Astrocyte (in vitro differentiated cells and primary cell): ENCODE results near the gene SMIM20. TPM values are rescaled to one million over a fixed set of nuclear protein-coding genes. Genes with fewer than 3 reads are reported as not detected.

Source experiments
- DNase-seq: peaks from one replicate; pipeline ENCODE4 v3.0.0-alpha.2; 2010; ENCODE audit warnings: low read depth
- FAIRE-seq: peaks from 2 replicates; lab custom pipeline; 2011; peaks lifted over from hg19 to GRCh38; lab: Jason Lieb, UNC
- H2AFZ ChIP-seq: 2 replicates; pipeline ENCODE4 v1.6.0; 2012; ENCODE audit warnings: low read depth, low read length, inconsistent platforms
- H3K27ac ChIP-seq: 2 replicates; pipeline ENCODE4 v1.5.1; 2011; ENCODE audit warnings: low read depth, low read length, inconsistent platforms
- H3K27me3 ChIP-seq: 2 replicates; pipeline ENCODE4 v1.6.0; 2011; ENCODE audit warnings: low read length, inconsistent platforms; ENCODE audit not compliant: insufficient read depth
- H3K36me3 ChIP-seq: 2 replicates; pipeline ENCODE4 v1.5.1; 2011; ENCODE audit warnings: low read length, inconsistent platforms; ENCODE audit not compliant: insufficient read depth
- H3K4me1 ChIP-seq: 2 replicates; pipeline ENCODE4 v1.5.1; 2011; ENCODE audit warnings: low read length, inconsistent platforms; ENCODE audit not compliant: insufficient read depth
- H3K4me2 ChIP-seq: 2 replicates; pipeline ENCODE4 v1.6.0; 2012; ENCODE audit warnings: low read length, inconsistent platforms
- H3K4me3 ChIP-seq: 2 replicates; pipeline ENCODE4 v1.5.1; 2011; ENCODE audit warnings: low read depth, mild to moderate bottlenecking, low read length, inconsistent platforms; ENCODE audit not compliant: insufficient read depth
- H3K79me2 ChIP-seq: 2 replicates; pipeline ENCODE4 v1.6.0; 2012; ENCODE audit warnings: mild to moderate bottlenecking, low read length, inconsistent platforms; ENCODE audit not compliant: insufficient read depth
- H3K9ac ChIP-seq: 2 replicates; pipeline ENCODE4 v1.6.0; 2012; ENCODE audit warnings: mild to moderate bottlenecking, low read length, inconsistent platforms
- H3K9me3 ChIP-seq: 2 replicates; pipeline ENCODE4 v1.5.1; 2012; ENCODE audit warnings: low read depth, mild to moderate bottlenecking, low read length, inconsistent platforms; ENCODE audit not compliant: insufficient read depth
- H4K20me1 ChIP-seq: 2 replicates; pipeline ENCODE4 v1.6.0; 2012; ENCODE audit warnings: low read length, inconsistent platforms; ENCODE audit not compliant: insufficient read depth
- H3K27ac Mint-ChIP-seq: one replicate; pipeline ENCODE4 v1.8.0; 2021; ENCODE audit warnings: mild to moderate bottlenecking, mixed read lengths; ENCODE audit not compliant: unreplicated experiment
- H3K27me3 Mint-ChIP-seq: one replicate; pipeline ENCODE4 v1.8.0; 2021; ENCODE audit warnings: low read depth, mixed read lengths; ENCODE audit not compliant: unreplicated experiment
- H3K36me3 Mint-ChIP-seq: one replicate; pipeline ENCODE4 v1.8.0; 2021; ENCODE audit warnings: low read depth, mixed read lengths; ENCODE audit not compliant: unreplicated experiment
- H3K4me1 Mint-ChIP-seq: one replicate; pipeline ENCODE4 v1.8.0; 2021; ENCODE audit warnings: low read depth, mixed read lengths; ENCODE audit not compliant: unreplicated experiment
- H3K4me3 Mint-ChIP-seq: one replicate; pipeline ENCODE4 v1.8.0; 2021; ENCODE audit warnings: mild to moderate bottlenecking, moderate library complexity, mixed read lengths; ENCODE audit not compliant: unreplicated experiment
- H3K9me3 Mint-ChIP-seq: one replicate; pipeline ENCODE4 v1.8.0; 2021; ENCODE audit warnings: mild to moderate bottlenecking, mixed read lengths; ENCODE audit not compliant: unreplicated experiment
- EZH2 ChIP-seq: IDR thresholded peaks from 2 replicates; pipeline ENCODE4 v1.6.1; 2012; ENCODE audit warnings: mild to moderate bottlenecking, low read length, inconsistent platforms; ENCODE audit not compliant: insufficient read depth
- total RNA-seq: library from RNA; stranded (reverse); gene quantifications from 2 replicates; pipeline ENCODE4 v1.2.1, GENCODE V29; 2021
- TF ChIP-seq, protein P1 (sequence below): IDR thresholded peaks from 2 replicates; pipeline ENCODE4 v1.5.1; 2011; ENCODE audit warnings: low read depth, mild to moderate bottlenecking, inconsistent platforms, low read length, moderate library complexity; ENCODE audit not compliant: insufficient read depth

The SMIM20 gene
- total RNA-seq, 1 donor from 2014 or later: 19.4 TPM

- Histone ChIP-seq H3K27me3 (no peaks in the 10 kb centered on the region), H3K9ac (no peak overlapping the region), H3K4me1 (peaks cover 6% of the 10 kb centered on the region), H4K20me1 (no peaks in the 10 kb centered on the region), H3K4me3 (no peak overlapping the region), H3K36me3 (no peaks in the 10 kb centered on the region), H2AFZ (no peak overlapping the region), H3K4me2 (no peak overlapping the region), H3K79me2 (no peaks in the 10 kb centered on the region), H3K27ac (no peak overlapping the region), H3K9me3 (no peaks in the 10 kb centered on the region)
- no peak for FAIRE-seq
- Mint-ChIP-seq H3K36me3 (peaks cover 7% of the 10 kb centered on the region), H3K4me1 (peaks cover 2% of the 10 kb centered on the region), H3K27ac (no peak overlapping the region), H3K9me3 (peaks cover 3% of the 10 kb centered on the region), H3K27me3 (no peaks in the 10 kb centered on the region), H3K4me3 (no peak overlapping the region)
- DNase-seq: no peak
- no peak for TF ChIP-seq EZH2
- TF ChIP-seq, protein P1, sequence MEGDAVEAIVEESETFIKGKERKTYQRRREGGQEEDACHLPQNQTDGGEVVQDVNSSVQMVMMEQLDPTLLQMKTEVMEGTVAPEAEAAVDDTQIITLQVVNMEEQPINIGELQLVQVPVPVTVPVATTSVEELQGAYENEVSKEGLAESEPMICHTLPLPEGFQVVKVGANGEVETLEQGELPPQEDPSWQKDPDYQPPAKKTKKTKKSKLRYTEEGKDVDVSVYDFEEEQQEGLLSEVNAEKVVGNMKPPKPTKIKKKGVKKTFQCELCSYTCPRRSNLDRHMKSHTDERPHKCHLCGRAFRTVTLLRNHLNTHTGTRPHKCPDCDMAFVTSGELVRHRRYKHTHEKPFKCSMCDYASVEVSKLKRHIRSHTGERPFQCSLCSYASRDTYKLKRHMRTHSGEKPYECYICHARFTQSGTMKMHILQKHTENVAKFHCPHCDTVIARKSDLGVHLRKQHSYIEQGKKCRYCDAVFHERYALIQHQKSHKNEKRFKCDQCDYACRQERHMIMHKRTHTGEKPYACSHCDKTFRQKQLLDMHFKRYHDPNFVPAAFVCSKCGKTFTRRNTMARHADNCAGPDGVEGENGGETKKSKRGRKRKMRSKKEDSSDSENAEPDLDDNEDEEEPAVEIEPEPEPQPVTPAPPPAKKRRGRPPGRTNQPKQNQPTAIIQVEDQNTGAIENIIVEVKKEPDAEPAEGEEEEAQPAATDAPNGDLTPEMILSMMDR: no peak
These were observed 5.7 kb downstream of the SMIM20 start for GRCh38 chr4:25919676-25920075.

DNA sequence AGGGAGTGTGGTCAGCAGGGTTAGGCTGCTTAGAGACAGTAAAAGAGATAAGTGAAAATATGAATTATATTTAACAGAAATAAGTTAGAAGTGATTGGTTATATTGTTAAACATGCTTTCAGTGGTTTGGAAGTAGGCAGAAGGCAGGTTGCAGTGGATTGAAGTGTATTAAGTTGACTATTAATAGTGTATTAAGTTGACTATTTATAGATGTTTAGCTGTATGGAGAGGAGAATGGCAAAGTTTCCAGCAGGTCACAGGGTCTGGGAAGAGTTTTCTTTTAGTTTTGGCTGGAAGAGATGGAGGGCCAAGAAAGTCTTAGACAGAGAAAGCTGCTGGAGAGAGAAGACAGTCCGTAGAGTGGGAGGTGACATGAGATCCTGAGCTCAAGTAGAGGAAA lies 7.9 kb downstream of the SMIM20 start:
- no peaks in the 10 kb centered on the region for H3K4me1 Mint-ChIP-seq
- no peak for DNase-seq
- no peak overlapping the region for H3K4me3 Mint-ChIP-seq
- TF ChIP-seq, protein P1: no peak
- no peak for TF ChIP-seq EZH2
- H3K27ac Mint-ChIP-seq: no peak overlapping the region
- Histone ChIP-seq H3K4me3 (no peak overlapping the region), H3K9me3 (no peaks in the 10 kb centered on the region), H4K20me1 (no peaks in the 10 kb centered on the region), H3K27me3 (no peaks in the 10 kb centered on the region), H3K36me3 (no peaks in the 10 kb centered on the region), H2AFZ (no peak overlapping the region), H3K27ac (no peak overlapping the region), H3K4me2 (no peak overlapping the region), H3K79me2 (no peaks in the 10 kb centered on the region), H3K4me1 (no peaks in the 10 kb centered on the region), H3K9ac (no peak overlapping the region)
- peaks cover 3% of the 10 kb centered on the region for H3K9me3 Mint-ChIP-seq
- no peaks in the 10 kb centered on the region for H3K27me3 Mint-ChIP-seq
- no peak for FAIRE-seq
- peaks cover 7% of the 10 kb centered on the region for H3K36me3 Mint-ChIP-seq

GRCh38 chr4:25922812-25923369 lies 8.9 kb downstream of the SMIM20 start:
- Histone ChIP-seq H4K20me1 (no peaks in the 10 kb centered on the region), H3K9me3 (no peaks in the 10 kb centered on the region), H3K27ac (no peak overlapping the region), H3K36me3 (no peaks in the 10 kb centered on the region), H3K4me1 (no peaks in the 10 kb centered on the region), H3K9ac (no peak overlapping the region), H3K27me3 (no peaks in the 10 kb centered on the region), H3K79me2 (no peaks in the 10 kb centered on the region), H2AFZ (no peak overlapping the region), H3K4me2 (no peak overlapping the region), H3K4me3 (no peak overlapping the region)
- no peaks in the 10 kb centered on the region for H3K4me1 Mint-ChIP-seq
- H3K27ac Mint-ChIP-seq: no peak overlapping the region
- FAIRE-seq: no peak
- no peaks in the 10 kb centered on the region for H3K27me3 Mint-ChIP-seq
- no peak for TF ChIP-seq EZH2
- TF ChIP-seq, protein P1: no peak
- no peak overlapping the region for H3K4me3 Mint-ChIP-seq
- H3K9me3 Mint-ChIP-seq: peaks cover 3% of the 10 kb centered on the region
- peaks cover 7% of the 10 kb centered on the region for H3K36me3 Mint-ChIP-seq
- no peak for DNase-seq
